DMS79 (cell line): ENCODE data around the gene CT47C1.
A peak's percentile ranks its signal among the peaks of the same experiment; 100 is the strongest.

Experiments used
- DNase-seq: peaks from one replicate; lab custom pipeline; 2025; lab: John Stamatoyannopoulos, UW

Gene CT47C1

DNA sequence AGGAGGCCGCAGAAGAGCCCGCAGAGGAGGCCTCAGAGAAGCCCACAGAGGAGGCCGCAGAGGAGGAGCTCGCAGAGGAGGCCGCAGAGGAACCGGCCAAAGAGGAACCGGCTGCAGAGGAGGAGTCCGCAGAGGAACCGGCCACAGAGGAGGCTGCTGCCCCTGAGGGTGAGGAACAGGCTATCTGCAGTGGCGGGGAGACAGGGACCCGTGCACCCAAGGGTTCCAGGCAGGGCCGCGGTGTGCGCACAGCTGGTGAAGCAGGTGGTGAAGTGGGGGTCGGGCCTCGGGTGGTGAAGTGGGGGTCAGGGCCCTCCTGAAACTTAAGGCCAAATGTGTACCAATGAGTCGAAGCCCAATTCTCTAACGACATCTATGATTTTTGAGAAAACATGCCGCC, 1.1 kb downstream of the CT47C1 start:
- no peak for DNase-seq

DNA sequence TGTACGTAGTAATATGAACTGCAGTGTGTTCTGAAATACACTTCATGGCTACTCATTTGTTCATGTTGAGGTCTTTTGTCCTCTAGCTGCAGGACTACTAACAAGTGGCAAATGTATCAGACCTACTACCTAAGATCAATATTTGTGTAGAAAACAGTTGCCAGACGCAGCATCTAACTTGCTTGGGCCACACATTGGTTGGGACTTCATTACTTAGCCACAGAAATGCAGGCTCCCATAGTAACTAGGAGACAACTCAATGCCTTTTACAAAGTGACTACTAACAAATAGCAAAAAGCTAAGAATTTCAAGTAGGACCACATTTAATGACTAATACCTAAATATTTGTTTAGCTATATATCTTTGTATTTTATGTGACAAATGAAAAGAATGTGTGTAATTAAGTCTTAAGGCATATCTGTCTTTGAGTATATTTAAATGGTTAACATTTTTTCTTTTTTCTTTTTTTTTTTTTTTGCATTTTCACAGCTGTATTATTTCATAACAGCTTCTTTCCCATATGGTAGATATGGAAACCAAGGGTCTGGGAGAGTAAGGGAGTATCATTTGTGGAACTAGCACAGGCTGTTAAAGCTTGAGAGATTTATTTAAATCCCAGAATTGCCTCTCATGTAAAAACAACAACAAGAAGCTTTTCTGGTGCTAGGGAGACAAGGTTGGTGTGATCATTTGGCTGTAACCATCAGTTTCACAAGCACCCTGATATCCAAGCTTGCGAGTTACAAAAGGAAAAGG, 2.7 kb downstream of the CT47C1 start:
- DNase-seq: no peak

DNA sequence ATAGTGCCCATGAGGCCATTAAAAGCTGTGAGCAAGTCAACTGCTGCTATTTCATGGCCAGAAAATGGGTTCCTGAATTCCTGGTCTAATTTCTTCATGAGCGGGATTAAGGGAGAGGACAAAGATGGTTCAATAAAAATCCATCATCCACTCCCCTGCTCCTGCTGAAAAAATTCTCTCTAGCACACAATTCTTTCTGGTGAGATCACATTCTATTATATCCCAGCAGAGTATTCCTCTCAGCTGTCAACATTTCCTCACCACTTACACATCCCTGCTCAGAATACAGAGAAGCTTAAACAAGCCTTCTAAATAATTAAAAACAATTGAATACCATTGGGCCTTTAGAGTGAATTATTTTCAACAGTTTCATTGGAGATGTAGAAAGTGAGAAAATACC, 9.5 kb downstream of the CT47C1 start:
- DNase-seq: no peak

DNA sequence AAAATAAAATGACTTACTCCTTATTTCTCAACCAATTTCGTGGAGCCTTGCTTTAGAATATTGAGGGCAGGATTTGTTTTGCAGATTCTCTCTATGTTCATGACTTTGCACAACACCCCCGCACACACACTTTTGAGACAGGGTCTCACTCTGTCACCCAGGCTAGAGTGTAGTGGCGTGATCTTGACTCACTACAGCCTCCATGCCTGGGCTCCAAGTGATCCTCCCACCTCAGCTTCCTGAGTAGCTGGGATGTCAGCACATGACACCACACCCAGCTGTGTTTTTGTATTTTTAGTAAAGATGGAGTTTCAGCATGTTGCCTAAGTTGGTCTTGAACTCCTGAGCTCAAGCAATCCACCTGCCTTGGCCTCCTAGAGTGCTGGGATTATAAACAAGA, 12.0 kb downstream of the CT47C1 start:
- DNase-seq: no peak

DNA sequence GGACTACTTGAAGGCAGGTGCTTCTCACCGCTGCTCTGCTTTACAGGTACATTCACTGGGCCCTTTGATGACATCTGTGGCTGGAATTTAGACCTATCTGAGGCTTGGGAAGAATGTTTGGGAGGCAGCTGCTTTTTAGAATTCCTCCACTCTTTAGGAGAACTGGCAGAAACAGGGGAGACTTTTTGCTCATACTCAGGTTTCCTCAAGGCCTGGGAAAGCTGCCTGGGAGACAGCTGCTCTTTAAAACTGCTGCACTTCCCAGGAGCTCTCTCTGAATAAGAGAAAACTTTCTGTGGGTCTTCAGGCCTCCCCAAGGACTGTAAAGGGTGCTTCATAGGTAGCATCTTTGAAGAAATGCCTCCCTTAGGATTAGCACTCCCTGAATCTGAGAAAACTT, 14.3 kb downstream of the CT47C1 start:
- DNase-seq: no peak

DNA sequence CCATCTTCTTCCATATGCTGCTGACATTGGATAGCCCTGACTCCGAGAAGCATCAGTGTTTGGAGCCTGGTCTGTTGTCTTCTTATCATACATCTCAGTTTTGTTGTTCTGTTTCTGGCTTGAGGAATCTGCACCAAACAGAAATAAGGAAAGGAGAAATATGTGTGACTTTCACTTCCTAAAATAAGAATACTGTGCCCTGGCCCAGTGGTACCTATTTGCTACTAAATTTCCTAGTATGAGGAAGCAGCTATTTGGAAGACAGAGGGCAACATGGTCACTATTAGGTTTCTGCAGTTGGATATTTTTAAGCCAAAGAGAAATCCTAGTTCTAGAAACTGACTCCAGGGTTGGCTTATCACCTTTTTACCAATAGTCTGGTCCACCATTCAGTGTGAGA, 16.8 kb downstream of the CT47C1 start:
- DNase-seq: no peak

DNA sequence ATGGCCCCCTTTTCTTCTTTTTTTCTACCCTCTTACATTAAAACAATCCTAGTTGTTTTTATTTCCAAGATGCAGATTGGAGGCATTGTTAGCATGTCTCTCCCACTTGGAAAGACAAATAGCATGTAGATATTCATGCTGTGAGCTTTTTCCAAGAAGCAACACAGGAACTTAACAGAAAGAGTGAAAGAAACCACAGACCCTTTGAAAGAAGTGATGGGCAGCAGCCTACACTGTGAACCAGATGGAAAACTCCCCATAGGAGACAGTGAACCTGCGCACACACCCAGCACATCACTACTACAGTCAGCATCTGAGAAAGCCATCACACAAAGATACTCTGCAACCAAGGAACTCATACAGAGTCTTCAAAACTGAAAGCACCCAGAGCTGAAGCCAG, 17.8 kb downstream of the CT47C1 start:
- no peak for DNase-seq

DNA sequence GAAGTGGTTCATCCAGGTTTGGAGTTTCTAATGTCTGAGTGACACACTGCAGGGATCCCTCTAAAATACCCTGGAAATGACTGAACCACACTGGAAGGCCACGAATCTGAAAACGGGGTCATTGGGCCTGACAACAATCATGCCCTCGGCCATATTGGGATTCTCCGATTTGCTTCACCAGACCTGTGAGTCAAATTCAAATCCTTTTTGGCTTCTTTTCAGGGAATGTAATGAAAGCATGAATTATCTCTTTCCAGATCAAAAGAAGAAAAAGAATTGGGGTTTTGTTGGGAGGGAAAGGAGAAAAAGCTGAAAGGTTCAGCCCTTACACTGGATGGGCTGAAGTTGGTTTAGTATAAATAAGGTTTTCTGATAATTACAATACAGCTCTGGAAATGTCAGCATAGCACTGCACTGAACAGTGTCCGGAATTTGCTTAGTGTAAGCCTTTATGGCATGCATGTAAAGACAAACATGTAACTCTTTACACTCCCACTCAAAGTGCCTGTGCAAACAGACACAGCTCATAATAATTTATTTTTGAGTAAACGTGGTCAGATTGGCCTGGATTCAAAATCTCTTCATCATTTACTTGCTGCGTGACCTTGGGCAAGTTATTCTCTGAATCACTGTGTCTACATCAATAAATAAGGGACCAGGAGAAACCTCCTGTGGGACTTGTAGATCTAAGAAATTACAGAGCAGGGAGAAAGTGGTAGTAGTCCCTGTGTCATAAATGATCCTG, 21.4 kb downstream of the CT47C1 start:
- DNase-seq: no peak

DNA sequence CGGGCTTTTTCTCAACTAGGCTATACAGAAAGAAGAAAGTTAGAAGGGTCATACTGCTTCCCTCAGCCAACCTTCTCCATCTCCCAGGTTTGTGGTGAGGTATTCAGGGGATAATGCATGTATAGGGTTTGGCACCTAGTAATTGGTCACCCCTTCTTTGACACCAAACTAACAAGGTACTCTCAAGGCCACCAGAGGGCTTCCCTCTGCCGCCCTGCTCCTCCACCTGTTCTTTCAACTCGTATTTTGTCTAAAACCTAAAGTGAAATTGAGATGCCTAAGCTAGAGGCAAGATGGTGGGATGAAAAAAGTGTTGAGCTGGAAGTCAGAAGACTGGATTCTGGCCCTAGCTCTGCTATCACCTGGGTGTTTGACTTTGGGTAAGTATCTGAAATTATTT, 22.0 kb downstream of the CT47C1 start:
- DNase-seq: no peak

DNA sequence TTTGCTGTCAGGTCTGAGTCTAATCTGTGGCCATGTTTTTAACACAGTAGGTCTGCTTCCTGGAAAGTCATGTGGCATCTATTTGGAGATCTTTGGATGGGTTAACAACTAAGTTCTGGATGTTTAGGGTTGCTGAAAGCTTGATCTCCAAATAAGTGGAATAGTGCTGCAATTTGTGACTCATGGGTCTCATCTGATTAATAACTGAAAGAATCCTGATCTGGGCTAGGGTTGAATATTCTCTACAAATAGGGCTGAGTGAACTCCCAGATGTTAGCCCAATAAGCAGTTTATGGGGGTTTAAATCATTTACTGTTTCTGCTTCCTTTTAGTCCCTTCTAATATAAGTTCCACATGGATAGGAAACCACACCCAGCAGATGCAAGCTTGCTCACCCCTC, 23.1 kb downstream of the CT47C1 start:
- DNase-seq: no peak

DNA sequence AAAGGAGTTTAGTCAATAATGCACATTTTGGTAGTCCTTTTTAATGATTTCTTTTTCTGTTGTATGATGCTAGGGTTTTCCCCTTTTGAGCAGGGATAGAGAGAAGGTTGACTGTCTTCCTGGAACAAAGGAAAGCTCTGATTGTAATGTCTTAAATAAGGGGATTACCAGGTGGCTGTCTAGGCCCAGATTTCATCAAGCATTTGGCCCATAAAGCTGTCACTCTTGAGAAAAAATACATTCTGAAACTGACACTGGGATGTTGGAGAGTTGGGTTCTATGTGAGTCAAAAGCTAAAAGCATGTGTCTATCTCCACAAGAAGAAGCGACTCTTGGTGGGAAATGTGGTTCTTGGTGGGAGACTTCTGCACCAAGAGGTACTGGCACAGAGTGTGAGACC, 28.4 kb downstream of the CT47C1 start:
- no peak for DNase-seq

DNA sequence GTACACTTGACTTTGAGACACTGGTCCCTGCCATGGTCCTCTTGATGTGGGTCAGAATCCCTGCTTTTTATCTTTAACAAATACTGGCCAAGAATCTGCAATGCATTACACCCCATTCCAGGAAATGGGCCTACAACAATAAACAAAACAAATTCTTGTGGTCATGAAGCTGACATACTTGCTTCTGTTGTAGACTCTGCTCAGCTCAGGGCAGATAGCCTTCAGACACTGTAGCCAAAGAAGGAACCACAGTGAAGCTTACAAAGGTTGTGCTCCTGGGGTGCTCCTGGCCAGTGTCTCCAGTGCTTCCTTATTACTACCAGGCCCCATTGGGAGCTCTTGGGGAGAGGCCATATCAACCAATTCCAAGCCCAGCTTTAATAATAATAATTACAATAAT, 33.0 kb downstream of the CT47C1 start:
- DNase-seq: no peak

DNA sequence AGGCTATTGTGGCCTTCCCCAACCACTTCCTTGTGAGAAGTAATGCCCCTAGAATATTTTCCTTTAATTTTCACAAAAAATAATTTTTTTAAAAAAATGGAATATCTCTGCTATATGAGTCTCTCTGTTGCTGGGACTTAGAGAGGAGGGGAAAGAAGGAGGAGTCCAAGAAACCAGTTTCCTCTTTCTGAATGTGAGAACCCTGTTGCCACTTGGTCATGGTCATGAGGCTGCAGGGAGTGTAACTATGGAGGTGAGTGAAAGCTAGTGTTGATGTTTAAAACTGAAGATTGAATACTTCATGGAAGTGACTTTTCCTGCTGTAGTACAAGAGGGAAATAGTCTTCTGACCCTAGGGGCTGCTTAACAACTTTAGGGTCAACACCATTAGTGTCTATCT, 34.4 kb downstream of the CT47C1 start:
- no peak for DNase-seq

DNA sequence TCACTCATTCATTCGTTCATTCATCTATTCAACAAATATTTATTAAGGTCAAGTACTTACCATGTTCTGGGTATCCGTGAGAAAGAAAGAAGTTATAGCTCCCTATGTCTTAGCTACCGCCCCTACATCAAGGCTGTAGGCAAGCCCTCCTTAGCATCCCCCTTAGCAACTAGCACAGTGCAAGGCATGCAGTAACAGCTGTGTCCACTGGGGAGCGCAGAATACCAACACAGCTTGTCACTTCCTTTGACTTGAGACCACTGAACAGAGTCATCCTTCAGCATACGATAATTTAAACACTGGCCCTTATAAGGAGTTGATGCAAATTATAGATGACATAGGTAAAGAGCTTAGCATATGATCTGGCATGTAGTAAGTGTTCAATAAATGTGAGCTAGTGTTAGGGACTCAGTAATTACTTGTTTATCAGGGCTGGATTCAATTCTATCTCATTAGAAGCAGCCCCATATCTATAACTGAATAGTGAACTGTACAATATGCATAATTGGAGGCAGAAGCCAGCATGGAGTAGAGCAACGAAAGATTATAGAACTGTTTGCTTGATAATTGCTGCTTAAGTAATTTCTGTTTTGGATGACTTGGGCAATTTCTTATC, 46.1 kb downstream of the CT47C1 start:
- DNase-seq: peak; percentile 1

DNA sequence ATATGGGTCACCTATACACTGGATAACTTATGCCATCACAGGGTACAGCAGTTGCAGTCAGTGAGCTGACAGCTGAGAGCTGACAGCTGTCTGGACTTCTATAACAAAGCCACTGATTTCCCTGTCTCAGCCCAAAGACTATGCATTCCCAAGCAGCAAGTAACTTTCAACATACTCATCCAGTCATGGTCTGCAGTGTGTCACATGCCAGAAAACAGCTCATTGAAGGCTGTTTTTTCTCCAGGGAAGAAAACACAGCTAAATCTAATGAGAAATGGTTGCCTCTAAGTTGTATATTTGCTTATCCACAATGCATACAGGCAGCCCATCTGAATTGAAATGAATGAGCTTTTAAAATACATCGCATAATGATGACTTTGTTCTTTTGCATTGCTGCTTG, 48.5 kb downstream of the CT47C1 start:
- no peak for DNase-seq
